NB4 (cell line): ENCODE measurements around the gene AKR1B15.

Experiments
- CTCF ChIP-seq: IDR thresholded peaks from one replicate; pipeline ENCODE4 v1.5.1; 2012; ENCODE audit warnings: low read depth, low read length
- TF ChIP-seq, protein P1 (sequence below): IDR thresholded peaks from 2 replicates; pipeline ENCODE4 v1.6.1; 2011; ENCODE audit warnings: low read depth, low read length

DNA sequence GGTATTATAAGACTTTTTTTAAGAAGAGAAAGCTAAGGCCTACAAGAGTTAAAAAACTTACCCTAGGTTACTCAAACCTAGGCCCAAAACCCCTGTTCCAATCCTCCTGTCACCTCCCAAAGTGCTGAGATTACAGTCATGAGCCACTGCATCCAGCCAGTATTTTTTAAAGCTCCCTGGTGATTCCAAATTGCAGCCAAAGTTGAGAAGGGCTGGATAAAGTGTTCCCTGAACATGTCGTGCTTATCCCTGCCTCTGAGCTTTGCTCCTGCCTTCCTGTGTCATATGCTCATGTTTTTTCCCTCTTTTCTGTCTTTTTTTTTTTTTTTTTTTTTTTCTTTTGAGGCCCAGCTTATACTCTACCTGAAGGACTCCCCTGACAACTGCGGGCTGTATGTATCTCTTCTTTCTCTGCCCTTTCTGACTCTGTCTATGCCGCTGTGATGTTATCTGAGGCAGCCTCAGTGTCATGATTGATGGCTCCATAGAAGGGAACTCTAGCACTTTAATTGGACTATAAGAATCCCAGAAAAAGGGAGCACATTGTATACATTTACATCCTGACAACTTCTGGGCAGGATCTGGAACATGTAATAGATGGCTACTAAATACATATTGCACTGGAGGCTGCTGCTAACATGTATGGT lies 13.5 kb upstream of the AKR1B15 start:
- TF ChIP-seq, protein P1, sequence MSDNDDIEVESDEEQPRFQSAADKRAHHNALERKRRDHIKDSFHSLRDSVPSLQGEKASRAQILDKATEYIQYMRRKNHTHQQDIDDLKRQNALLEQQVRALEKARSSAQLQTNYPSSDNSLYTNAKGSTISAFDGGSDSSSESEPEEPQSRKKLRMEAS, result no peak
- TF ChIP-seq CTCF, result no peak
